ENCODE results near the gene MGAT1.

MGAT1 gene

DNA sequence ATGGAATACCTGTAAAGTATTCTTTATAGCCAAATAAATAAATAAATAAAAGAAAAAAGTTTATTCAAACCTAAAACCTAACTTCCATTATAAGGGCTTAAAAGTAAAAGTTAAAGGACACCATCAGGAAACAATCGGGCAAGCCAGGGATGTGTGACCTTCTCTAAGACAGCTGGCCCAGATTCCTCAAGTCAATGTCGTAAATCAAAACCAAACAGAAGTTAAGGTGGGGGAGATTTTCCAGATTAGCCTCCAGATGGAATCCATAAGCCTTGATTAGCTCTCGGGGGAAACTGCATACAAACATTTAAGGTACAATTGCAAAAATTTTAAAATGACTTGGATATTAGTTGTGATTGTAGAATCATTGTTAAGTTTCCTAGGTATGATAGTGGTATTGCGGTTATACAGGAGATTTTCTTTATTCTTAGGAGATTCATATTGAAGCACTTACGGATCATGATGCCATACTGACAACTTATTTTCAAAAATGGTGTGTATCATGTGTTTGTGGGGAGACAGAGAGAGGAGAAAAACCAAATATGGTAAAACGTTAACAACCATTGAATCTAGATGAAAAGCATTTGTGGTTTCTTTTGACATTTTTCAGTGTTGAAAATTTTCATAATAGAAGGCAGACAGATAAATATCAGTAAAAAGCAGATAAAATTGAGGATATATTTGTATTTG, 21.5 kb upstream of the MGAT1 start:
- DNase-seq: no peak

- no peak for DNase-seq
Measured at GRCh38 chr5:180823346-180823745, 20.7 kb upstream of the MGAT1 start.

DNA sequence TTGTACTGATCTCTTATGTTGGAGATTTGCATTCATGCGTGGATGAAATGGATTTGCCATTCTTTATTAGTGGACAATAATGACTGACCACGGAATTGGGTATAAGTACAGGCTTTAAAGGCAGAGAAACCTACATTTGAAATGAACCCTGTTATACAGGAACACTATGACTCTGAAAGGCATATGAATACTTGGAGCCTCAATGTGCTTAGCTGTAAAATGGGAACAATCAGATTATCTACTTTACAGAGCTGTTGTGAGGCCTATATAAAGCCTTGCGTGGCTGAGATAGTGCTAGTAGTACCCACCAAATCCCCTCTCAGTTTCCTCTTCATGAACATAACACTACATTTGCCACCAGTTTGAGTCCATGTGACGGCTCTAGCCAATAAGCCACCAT, 18.9 kb upstream of the MGAT1 start:
- DNase-seq: no peak

- DNase-seq: no peak
Measured at GRCh38 chr5:180820788-180821321, 18.2 kb upstream of the MGAT1 start.

DNA sequence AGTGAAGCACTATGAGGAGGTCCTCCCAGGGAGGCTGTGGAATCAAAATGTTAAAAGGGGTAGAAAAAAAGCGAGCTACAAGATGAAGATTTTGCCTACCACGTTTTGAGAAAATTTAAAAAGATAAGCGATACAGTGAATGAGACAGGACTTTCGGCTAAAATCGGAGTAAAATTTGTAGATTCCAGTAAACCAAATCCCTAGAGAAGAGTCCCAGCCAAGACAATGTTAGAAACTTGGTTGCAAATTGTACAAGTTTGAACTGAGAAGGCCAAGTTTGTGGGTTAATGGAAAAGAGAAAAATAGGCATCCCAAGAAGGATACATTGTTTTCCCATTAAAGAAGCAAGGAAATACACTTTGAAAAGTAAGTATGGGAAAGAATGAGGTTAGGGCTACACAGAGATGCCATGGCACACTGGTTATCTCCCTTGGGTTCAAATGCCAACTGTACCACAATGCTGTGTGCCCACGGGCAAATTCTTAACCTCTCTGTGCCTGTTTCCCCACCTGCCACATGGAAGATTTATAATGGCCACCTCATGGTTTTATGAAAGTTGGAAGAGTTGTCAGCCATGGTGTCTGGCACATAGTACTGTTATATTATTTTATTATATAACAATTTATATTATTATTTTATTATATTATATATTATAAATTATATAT, 16.2 kb upstream of the MGAT1 start:
- no peak for DNase-seq

GRCh38 chr5:180817893-180818674, 15.5 kb upstream of the MGAT1 start:
- no peak for DNase-seq

- DNase-seq: peak; percentile 54
Measured at GRCh38 chr5:180816608-180817534, 14.3 kb upstream of the MGAT1 start.

DNA sequence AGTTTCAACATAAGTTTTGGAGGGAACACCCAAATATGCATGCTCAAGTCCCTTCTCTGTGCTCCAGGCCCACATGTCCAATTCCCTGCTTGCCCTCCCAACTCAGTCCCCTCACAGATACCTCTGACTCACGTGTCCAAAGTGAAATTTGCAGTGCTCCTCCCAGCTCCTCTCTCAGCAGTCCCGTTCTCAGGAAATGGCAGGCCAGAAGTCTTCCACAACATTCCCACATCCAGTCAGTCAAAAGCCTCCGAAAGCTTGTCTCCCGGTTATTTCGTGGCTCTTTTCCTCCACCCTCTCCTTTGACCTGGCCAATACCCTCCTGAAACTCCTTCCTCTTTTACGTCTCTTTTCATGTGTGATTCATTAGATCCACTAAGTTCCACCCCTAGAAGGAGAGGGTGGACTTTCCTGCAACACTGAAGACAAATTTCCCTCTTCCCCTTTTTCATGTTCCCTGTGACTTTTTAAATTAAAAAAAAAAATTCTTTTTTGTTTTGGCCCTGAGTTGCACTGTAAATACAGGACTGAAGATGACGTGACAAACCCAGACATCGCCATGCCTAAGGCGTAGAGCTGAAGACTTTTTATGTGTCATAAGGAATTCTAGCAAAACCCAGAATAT, 12.8 kb upstream of the MGAT1 start:
- DNase-seq: no peak

DNA sequence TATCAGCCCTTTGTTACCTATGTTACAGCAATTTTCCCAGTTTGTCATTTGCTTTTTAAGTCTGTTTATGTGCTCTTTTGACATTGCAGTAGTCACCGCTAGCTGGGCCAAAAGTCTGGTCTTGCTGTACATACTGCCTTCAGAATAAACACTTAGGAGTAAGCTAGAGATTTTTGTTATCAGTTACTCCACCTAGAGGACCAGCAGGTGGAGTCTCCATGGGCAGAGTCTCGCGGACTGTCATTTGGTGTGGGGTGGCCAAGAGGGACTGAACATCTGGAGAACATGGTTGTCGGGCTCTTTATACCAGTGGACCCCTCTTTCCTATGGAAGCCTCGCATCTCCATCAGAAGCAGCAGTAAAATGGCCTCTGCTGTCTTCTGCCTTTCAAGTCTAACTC, 10.8 kb upstream of the MGAT1 start:
- DNase-seq: no peak

DNA sequence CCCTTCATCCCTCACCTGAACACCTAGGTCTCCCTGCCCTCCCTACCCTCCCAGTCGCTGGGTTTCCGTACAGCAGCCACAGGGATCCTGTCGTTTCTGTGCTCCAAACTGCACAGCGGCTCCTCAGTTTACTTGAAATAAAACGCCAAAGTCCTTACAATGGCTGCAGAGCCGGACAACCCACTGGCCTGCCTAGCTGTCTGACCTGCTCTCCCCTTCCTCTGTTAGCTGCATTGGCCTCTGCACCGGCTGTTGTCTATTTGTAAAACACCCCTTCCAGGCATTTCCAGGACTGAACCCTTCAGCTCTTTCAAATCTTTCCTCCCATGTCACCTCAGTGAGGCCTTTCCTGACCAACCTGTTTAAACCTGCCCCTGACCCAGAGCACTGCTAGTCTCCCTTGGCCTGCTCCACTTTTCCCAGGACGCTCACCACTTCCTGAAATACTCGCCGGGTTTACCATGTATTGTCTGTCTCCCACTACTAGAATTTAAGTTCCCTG, 9.1 kb upstream of the MGAT1 start:
- no peak for DNase-seq

DNA sequence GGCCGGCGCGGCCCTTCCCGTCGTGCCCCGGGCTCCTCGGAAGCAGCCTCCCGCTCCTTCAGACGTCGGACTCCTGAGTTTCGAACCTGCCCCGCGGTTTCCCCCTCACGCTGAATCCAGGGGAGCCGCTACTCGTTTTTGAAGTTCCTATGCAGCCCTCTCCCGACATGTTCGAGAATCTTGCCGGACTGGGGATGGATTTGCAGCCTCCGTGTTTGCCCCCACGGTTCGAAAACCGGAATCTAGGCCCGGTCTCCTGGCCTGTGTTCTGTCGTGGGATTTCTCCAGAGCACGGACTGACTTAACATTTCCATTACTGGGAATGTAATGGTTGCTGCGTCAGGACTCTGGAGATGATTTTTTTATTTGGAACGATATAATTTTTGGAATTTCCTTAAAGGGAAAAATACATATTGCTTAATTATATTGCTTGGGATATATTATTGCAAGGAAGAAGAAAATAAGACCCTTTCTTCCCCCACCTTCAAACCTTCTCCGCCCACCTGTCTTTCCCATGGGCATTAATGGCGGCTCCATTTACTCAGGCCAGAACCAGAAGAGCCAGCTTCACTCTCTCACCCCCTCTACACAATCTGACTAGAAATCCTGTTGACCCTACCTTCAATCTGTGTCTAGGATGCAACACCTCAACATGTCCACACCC, 8.5 kb upstream of the MGAT1 start:
- peak; percentile 76 for DNase-seq

DNA sequence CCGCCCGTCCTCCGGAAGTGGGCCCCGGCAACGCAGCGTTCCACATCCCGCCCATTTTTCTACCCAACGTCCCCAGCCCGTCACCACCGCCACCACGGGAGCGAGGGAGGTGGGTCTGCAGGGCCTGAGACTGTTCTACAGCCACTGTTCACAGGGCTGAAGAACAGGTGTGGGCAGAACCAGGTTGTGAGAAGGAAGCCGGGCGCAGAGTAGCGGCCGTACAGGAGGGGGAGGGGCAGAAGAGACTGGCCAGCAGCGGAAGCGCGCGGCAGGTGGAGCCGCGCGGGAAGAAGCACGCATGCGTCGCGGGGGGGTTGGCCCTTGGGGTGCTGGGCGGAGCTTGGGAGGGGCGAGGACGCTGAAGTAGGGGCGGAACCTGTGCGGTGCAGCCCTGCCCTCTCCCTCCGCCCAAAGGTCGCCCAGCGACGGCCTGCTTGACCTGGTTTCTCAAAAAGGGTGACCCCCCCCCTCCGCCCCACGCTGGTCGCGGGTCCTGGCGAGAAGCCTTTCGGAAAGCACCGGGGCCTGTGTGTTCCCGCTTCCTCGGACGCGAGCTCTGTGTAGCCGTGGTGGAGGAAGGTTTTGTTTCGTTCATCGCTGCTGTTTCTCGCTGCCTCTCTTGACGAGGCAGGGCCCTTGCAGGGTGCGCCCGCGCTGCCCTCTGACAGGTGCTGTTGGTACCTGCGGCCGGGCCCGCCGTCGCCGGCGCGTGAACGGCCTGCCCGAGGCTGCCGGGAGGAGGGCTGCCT, 7.8 kb upstream of the MGAT1 start:
- peak; percentile 97 for DNase-seq

DNA sequence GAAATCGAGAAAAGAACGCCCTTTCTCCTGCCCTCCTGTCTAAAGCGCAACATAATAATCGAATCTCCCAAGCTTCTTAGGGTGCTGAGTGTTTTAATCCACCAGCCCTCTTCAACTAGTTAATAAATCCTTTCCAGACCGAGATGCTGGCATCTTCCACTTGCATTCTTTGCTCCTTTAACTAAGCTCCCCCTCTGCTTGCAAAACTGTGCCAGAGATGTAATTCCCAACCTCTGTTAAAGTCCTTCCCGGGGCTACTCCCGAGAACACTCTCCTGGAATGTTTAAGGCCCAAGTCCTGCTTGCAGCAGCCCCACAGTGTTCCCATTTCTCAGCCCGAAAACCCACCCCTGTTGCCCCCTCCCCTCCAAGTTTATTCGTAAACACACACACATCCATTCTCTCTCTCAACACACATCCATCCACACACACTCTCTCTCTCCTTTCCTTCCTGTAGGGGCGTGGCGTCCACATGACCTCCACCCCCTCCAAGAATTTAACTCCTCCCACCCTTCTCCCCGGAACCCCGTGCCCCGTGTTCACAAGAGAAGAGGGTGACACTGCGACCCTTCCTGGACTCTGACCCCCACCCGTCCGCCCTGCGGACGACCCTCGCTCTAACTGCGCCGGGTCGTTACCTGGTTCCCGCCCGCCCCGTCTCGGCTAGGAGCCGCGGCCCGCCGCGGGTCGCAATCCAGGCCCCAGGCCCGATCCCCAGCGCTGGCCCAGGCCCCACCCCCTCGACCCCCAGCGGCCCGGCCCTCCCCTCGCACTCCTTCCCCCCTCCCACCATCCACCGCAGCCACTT, 7.0 kb upstream of the MGAT1 start:
- peak; percentile 97 for DNase-seq

DNA sequence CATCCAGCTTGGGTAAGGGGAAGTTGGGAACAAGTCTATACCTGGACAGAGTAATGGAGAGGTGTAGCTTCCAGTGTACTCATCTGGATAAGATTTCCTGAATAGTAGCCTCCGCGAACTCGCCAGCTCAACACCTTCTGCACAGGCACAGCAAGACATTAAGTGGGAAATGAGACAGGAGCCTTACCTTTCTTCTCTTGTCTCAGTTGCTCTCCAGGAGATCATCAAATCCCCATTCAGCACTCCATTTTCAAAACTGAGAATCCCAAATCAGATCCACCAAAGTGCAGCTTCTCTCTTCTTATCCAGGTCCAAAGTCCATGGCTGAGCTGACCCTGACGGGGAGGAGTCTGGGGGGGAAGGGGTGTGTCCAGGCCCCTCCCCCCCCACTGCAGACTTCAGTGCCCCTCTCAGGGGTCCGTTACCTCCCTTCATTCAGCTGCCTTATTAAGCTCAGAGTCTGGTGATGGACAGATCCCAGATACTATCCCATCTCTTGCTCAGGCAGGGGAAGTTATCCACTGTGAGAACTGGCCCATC, 5.9 kb upstream of the MGAT1 start:
- no peak for DNase-seq

DNA sequence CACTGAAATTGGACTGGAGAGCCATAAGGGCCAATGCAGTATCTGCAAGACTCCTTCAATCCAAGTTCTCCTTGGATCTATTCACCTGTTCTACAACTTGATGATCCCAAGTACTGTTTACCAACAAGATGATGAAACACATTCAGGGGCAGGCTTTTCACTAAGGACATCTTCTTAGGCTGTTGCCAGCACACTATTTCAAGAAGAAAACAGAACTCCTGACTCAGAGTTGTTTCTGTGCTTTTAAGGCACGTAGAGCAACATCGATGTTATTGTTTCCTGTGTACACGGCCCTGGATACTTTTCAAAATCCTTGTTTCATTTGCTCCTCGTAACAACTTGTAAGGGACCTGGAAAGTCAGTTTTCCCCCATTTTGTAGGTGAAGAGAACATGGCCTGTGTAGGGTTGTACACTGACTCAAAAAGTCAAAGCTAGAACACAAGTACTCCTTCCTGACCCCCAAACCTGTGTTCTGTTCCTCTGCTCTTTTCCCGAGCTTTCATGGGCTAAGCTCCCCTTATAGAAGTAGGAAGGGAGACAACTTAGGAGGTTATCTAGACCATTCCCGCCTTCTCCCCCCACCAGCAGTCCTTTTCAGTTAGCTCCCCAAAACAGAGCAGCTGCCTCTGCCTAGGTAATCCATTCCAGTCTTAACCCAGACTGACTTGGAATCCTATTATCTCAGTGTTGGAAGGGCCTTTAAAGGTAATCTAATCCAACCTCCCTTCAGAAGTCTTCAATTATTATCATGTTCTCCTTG, 5.2 kb upstream of the MGAT1 start:
- no peak for DNase-seq

DNA sequence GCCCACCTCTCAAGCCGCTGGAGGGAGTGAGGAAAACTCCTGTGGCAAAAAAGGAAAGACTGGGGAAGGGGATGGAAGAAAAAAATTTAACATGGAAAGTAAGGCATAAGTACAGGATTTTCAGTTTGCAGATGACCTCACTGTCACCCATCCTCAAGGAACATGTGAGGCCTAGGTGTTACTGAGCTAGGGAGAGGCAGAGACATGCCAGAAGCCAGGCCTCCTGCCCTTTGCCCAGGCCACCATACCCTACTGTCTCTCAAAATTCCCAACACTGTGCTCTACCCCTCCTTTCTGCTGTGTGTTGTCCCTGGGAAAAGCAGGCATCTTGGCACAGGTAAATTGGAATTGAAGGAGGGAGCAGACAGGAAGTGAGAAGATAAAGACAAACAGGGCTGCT, 4.4 kb upstream of the MGAT1 start:
- no peak for DNase-seq

- DNase-seq: no peak
Measured at GRCh38 chr5:180806351-180807011, 3.9 kb upstream of the MGAT1 start.

DNA sequence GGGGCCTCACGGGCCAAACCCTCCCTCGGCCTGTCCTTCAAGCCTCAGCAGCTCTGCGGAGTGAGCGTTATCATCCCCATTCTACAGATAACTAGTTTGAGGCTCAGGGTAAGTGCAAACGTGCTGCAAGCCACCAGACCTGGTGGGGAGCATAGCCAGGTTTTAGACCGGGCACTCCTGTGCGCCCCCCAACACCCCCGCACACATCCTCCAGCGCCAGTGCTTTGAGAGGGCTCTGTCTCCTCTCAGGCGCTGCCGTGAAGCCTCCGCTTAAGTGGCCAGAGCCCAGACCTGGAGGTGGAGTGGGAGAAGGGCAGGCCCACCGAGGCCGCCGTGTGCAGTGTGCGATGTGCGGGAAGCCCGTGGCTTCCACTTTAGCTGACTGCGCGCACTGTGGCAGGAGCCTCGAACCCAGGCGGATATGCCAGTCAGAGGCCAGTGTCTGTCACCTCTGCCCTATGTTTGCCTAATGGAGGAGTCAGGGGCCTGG, 1.6 kb upstream of the MGAT1 start:
- DNase-seq: no peak
